WTC11 (cell line): ENCODE measurements around the gene RFTN1. TPM values are rescaled to one million over a fixed set of nuclear protein-coding genes. Genes with fewer than 3 reads are reported as not detected.

Experiments used
- ATAC-seq: fragments of 200-7000 bp; cut with Tn5 transposase; 2 replicates; pipeline ENCODE4 v1.10.0; 2021; ENCODE audit warnings: mild to moderate bottlenecking, moderate library complexity
- CTCF ChIA-PET: fragments of 300-600 bp; sonication (Branson Sonifier 250); formaldehyde crosslinking; loops from one replicate; lab custom pipeline; 2021; ENCODE audit warnings: antibody characterized with exemption; lab: Charles Lee
- POLR2A ChIA-PET: fragments of 350-600 bp; sonication (Branson Sonifier 250); formaldehyde crosslinking; loops from one replicate; lab custom pipeline; 2021; ENCODE audit warnings: antibody characterized with exemption; lab: Charles Lee
- DNase-seq: peaks from one replicate; pipeline ENCODE4 v3.0.0; 2021; ENCODE audit warnings: low spot score
- H3K27ac Mint-ChIP-seq: 2 replicates; pipeline ENCODE4 v1.8.0; 2021; ENCODE audit warnings: mixed read lengths
- H3K27me3 Mint-ChIP-seq: 2 replicates; pipeline ENCODE4 v1.8.0; 2021; ENCODE audit warnings: low read depth, mild to moderate bottlenecking, moderate library complexity, mixed read lengths
- H3K36me3 Mint-ChIP-seq: 2 replicates; pipeline ENCODE4 v1.8.0; 2021; ENCODE audit warnings: mixed read lengths
- H3K4me1 Mint-ChIP-seq: 2 replicates; pipeline ENCODE4 v1.8.0; 2022; ENCODE audit warnings: mixed read lengths
- H3K4me3 Mint-ChIP-seq: 2 replicates; pipeline ENCODE4 v1.8.0; 2021; ENCODE audit warnings: mild to moderate bottlenecking, moderate library complexity, mixed read lengths
- H3K9me3 Mint-ChIP-seq: 2 replicates; pipeline ENCODE4 v1.8.0; 2021; ENCODE audit warnings: mixed read lengths
- AR ChIP-seq: fragments of 250-450 bp; sonication (Bioruptor Pico); IDR thresholded peaks from 2 replicates; pipeline ENCODE4 v1.9.0; 2021; ENCODE audit warnings: mild to moderate bottlenecking
- ELF4 ChIP-seq: sonication (generic); formaldehyde crosslinking; IDR thresholded peaks from 2 replicates; pipeline ENCODE4 v1.8.1; 2022; ENCODE audit warnings: low read depth, mild to moderate bottlenecking, moderate library complexity, missing genetic modification reagents
- ESRRA ChIP-seq: sonication (generic); formaldehyde crosslinking; IDR thresholded peaks from 2 replicates; pipeline ENCODE4 v1.8.1; 2022; ENCODE audit warnings: mild to moderate bottlenecking, missing genetic modification reagents, borderline replicate concordance
- FOXK1 ChIP-seq: sonication (generic); formaldehyde crosslinking; IDR thresholded peaks from 2 replicates; pipeline ENCODE4 v1.8.0; 2022; ENCODE audit warnings: mild to moderate bottlenecking, moderate library complexity, missing genetic modification reagents
- GRHL2 ChIP-seq: fragments of 250-450 bp; sonication (Bioruptor Pico); IDR thresholded peaks from 2 replicates; pipeline ENCODE4 v1.8.0; 2022; ENCODE audit warnings: mild to moderate bottlenecking, moderate library complexity; ENCODE audit not compliant: insufficient replicate concordance, severe bottlenecking
- IRF2 ChIP-seq: sonication (generic); formaldehyde crosslinking; IDR thresholded peaks from 2 replicates; pipeline ENCODE4 v1.8.0; 2022; ENCODE audit warnings: low read depth, missing genetic modification reagents, borderline replicate concordance
- JUN ChIP-seq: sonication (generic); formaldehyde crosslinking; IDR thresholded peaks from 2 replicates; pipeline ENCODE4 v1.8.0; 2023; ENCODE audit warnings: mild to moderate bottlenecking, missing genetic modification reagents
- KAT7 ChIP-seq: sonication (generic); formaldehyde crosslinking; IDR thresholded peaks from 2 replicates; pipeline ENCODE4 v1.8.1; 2023; ENCODE audit warnings: missing genetic modification reagents, mild to moderate bottlenecking, borderline replicate concordance
- NFE2L1 ChIP-seq: sonication (generic); formaldehyde crosslinking; IDR thresholded peaks from 2 replicates; pipeline ENCODE4 v1.8.1; 2023; ENCODE audit warnings: missing genetic modification reagents
- NR3C1 ChIP-seq: sonication (generic); formaldehyde crosslinking; conservative IDR thresholded peaks from 2 replicates; pipeline ENCODE4 v1.8.1; 2023; ENCODE audit warnings: low read depth, mild to moderate bottlenecking, missing genetic modification reagents
- SP1 ChIP-seq: sonication (generic); formaldehyde crosslinking; conservative IDR thresholded peaks from 2 replicates; pipeline ENCODE4 v1.8.1; 2022; ENCODE audit warnings: missing genetic modification reagents
- STAT6 ChIP-seq: sonication (generic); formaldehyde crosslinking; conservative IDR thresholded peaks from 2 replicates; pipeline ENCODE4 v1.8.1; 2023; ENCODE audit warnings: mild to moderate bottlenecking, low read depth, missing genetic modification reagents, moderate library complexity
- ZNF512 ChIP-seq: sonication (generic); formaldehyde crosslinking; IDR thresholded peaks from 2 replicates; pipeline ENCODE4 v1.8.1; 2022; ENCODE audit warnings: missing genetic modification reagents, borderline replicate concordance
- ZNF671 ChIP-seq: fragments of 250-450 bp; sonication (Bioruptor Pico); IDR thresholded peaks from 2 replicates; pipeline ENCODE4 v1.8.0; 2021; ENCODE audit warnings: mild to moderate bottlenecking
- total RNA-seq: library from RNA; stranded (reverse); gene quantifications from 3 replicates; pipeline ENCODE4 v1.2.3, GENCODE V29; 2021
- TF ChIP-seq, protein P1 (sequence below): sonication (generic); formaldehyde crosslinking; IDR thresholded peaks from 2 replicates; pipeline ENCODE4 v1.8.0; 2022; ENCODE audit warnings: mild to moderate bottlenecking, missing genetic modification reagents
- TF ChIP-seq, protein P2 (sequence below): fragments of 250-450 bp; sonication (Bioruptor Pico); IDR thresholded peaks from 2 replicates; pipeline ENCODE4 v1.9.0; 2021; ENCODE audit warnings: mild to moderate bottlenecking, borderline replicate concordance

The RFTN1 gene
- total RNA-seq, 1 experiment from 2014 or later = 3.8 TPM

GRCh38 chr3:16399473-16399872 lies 114.0 kb downstream of the RFTN1 start:
- Mint-ChIP-seq H3K36me3 (no peaks in the 10 kb centered on the region), H3K4me1 (peaks cover 12% of the 10 kb centered on the region), H3K27ac (0 out of 2 replicates have a peak overlapping the region, but pooled peaks have one; percentile 7), H3K4me3 (no peak overlapping the region), H3K9me3 (peaks cover 9% of the 10 kb centered on the region), H3K27me3 (no peaks in the 10 kb centered on the region; the same call in 1 of the 2 replicates)
- TF ChIP-seq ELF4 (CRISPR knock-in tag) = no peak
- TF ChIP-seq KAT7 = no peak
- TF ChIP-seq NFE2L1 (CRISPR knock-in tag) = no peak
- no peak for TF ChIP-seq GRHL2 (CRISPR knock-in tag)
- no peak for TF ChIP-seq ZNF671
- TF ChIP-seq STAT6 = no peak
- no peak for TF ChIP-seq ESRRA
- TF ChIP-seq AR = no peak
- TF ChIP-seq, protein P1, sequence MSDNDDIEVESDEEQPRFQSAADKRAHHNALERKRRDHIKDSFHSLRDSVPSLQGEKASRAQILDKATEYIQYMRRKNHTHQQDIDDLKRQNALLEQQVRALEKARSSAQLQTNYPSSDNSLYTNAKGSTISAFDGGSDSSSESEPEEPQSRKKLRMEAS (CRISPR knock-in tag) = no peak
- no peak for TF ChIP-seq SP1 (CRISPR knock-in tag)
- TF ChIP-seq, protein P2, sequence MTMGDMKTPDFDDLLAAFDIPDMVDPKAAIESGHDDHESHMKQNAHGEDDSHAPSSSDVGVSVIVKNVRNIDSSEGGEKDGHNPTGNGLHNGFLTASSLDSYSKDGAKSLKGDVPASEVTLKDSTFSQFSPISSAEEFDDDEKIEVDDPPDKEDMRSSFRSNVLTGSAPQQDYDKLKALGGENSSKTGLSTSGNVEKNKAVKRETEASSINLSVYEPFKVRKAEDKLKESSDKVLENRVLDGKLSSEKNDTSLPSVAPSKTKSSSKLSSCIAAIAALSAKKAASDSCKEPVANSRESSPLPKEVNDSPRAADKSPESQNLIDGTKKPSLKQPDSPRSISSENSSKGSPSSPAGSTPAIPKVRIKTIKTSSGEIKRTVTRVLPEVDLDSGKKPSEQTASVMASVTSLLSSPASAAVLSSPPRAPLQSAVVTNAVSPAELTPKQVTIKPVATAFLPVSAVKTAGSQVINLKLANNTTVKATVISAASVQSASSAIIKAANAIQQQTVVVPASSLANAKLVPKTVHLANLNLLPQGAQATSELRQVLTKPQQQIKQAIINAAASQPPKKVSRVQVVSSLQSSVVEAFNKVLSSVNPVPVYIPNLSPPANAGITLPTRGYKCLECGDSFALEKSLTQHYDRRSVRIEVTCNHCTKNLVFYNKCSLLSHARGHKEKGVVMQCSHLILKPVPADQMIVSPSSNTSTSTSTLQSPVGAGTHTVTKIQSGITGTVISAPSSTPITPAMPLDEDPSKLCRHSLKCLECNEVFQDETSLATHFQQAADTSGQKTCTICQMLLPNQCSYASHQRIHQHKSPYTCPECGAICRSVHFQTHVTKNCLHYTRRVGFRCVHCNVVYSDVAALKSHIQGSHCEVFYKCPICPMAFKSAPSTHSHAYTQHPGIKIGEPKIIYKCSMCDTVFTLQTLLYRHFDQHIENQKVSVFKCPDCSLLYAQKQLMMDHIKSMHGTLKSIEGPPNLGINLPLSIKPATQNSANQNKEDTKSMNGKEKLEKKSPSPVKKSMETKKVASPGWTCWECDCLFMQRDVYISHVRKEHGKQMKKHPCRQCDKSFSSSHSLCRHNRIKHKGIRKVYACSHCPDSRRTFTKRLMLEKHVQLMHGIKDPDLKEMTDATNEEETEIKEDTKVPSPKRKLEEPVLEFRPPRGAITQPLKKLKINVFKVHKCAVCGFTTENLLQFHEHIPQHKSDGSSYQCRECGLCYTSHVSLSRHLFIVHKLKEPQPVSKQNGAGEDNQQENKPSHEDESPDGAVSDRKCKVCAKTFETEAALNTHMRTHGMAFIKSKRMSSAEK (CRISPR knock-in tag) = no peak
- no peak for TF ChIP-seq ZNF512 (CRISPR knock-in tag)
- TF ChIP-seq IRF2 (CRISPR knock-in tag) = no peak
- no peak for TF ChIP-seq NR3C1 (CRISPR knock-in tag)
- no peak for TF ChIP-seq JUN (CRISPR knock-in tag)
- no peak for TF ChIP-seq FOXK1 (CRISPR knock-in tag)
- CTCF ChIA-PET = interaction anchor here (1.0 to 1.8 kb wide), 3 partner anchors 12 to 118 kb away, joined by 3 to 6 read pairs (median 3); no protein-coding TSS in a partner anchor
- ATAC-seq (peak; percentile 78), DNase-seq (no peak)
- POLR2A ChIA-PET = no interaction called here
